ENCODE results near the gene MGAT2.

Gene MGAT2

DNA sequence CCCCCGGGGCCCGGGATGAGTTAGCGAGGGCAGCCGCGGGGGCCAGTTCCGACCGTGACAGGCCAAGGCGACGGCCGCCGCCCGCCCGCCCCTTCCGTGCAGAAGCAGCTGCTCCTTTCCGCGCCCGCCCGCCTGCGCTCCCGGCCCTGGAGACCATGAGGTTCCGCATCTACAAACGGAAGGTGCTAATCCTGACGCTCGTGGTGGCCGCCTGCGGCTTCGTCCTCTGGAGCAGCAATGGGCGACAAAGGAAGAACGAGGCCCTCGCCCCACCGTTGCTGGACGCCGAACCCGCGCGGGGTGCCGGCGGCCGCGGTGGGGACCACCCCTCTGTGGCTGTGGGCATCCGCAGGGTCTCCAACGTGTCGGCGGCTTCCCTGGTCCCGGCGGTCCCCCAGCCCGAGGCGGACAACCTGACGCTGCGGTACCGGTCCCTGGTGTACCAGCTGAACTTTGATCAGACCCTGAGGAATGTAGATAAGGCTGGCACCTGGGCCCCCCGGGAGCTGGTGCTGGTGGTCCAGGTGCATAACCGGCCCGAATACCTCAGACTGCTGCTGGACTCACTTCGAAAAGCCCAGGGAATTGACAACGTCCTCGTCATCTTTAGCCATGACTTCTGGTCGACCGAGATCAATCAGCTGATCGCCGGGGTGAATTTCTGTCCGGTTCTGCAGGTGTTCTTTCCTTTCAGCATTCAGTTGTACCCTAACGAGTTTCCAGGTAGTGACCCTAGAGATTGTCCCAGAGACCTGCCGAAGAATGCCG lies 699 bp downstream of the MGAT2 start:
- DNase-seq (ENCODE audit: low read depth): no peak
- H3K4me3 ChIP-seq (ENCODE audit: control insufficient read depth, low read depth, low read length): peak overlapping the region; percentile 97
- TF ChIP-seq, protein P1, sequence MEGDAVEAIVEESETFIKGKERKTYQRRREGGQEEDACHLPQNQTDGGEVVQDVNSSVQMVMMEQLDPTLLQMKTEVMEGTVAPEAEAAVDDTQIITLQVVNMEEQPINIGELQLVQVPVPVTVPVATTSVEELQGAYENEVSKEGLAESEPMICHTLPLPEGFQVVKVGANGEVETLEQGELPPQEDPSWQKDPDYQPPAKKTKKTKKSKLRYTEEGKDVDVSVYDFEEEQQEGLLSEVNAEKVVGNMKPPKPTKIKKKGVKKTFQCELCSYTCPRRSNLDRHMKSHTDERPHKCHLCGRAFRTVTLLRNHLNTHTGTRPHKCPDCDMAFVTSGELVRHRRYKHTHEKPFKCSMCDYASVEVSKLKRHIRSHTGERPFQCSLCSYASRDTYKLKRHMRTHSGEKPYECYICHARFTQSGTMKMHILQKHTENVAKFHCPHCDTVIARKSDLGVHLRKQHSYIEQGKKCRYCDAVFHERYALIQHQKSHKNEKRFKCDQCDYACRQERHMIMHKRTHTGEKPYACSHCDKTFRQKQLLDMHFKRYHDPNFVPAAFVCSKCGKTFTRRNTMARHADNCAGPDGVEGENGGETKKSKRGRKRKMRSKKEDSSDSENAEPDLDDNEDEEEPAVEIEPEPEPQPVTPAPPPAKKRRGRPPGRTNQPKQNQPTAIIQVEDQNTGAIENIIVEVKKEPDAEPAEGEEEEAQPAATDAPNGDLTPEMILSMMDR (conservative IDR thresholded peaks at IDR 0.05; ENCODE audit: control insufficient read depth, insufficient read depth, low read depth, low read length): no peak

DNA sequence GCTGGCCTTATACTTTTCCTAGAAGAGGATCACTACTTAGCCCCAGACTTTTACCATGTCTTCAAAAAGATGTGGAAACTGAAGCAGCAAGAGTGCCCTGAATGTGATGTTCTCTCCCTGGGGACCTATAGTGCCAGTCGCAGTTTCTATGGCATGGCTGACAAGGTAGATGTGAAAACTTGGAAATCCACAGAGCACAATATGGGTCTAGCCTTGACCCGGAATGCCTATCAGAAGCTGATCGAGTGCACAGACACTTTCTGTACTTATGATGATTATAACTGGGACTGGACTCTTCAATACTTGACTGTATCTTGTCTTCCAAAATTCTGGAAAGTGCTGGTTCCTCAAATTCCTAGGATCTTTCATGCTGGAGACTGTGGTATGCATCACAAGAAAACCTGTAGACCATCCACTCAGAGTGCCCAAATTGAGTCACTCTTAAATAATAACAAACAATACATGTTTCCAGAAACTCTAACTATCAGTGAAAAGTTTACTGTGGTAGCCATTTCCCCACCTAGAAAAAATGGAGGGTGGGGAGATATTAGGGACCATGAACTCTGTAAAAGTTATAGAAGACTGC lies 1.5 kb downstream of the MGAT2 start:
- TF ChIP-seq, protein P1 (conservative IDR thresholded peaks at IDR 0.05; ENCODE audit: control insufficient read depth, insufficient read depth, low read depth, low read length): no peak
- DNase-seq (ENCODE audit: low read depth): no peak
- H3K4me3 ChIP-seq (ENCODE audit: control insufficient read depth, low read depth, low read length): peak overlapping the region; percentile 97

DNA sequence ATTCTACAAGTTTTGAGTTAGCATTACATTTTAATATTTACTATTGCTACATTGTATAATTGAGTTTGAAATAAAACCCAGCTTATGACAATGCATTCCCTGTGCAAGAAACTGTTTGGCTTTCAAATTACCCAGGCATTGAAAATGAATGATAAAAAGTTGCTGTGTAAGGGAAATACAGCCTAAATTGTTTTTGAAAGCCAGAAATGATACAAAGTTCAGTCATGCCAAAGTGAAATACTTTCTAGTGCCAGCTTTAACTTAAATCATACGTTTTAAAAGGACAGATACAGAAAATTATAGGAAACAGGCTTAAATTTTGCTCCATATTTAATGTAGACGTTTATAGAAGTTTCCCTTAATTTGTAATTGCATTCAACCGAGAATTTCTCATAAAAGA lies 2.8 kb downstream of the MGAT2 start:
- H3K4me3 ChIP-seq (ENCODE audit: control insufficient read depth, low read depth, low read length): peak overlapping the region; percentile 97
- TF ChIP-seq, protein P1 (conservative IDR thresholded peaks at IDR 0.05; ENCODE audit: control insufficient read depth, insufficient read depth, low read depth, low read length): no peak
- DNase-seq (ENCODE audit: low read depth): no peak

DNA sequence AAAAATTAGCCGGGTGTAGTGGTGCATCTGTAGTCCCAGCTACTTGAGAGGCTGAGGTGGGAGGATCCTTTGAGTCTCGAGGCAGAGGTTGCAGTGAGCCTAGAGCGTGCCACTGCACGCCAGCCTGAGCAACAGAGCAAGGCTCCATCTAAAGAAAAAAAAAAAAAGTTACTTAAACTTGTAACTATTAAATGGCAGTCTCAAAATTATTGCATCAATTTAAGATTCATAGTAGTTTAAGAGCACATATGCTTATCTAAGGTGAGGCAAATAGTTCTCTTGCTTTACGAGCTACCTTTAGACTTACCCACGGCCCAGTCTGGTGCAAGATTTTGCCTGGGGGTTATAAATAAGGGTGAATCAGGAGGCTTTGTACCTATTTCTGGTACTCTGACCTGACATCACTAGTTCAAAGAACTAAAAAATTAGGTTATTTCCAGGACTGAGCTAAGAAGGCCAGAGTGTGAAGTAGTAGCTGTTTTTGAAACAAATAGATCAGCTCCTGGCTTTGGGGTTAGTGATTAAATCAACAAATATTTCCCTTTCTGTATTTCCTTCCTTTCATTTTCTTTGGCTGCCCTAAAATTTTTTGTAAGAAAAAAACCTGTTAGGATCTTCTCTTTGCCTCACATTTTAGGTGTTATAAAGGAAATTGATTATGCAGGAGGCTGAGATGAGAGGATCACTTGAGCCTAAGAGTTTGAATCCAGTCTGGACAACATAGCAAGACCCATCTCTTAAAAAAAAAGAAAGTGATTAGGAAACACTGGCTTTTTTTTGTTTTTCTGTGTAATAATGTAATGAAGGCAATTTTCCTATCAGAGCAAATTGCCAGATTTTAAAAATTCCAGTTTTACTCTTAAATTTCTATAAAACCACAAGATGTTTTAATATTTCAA lies 3.6 kb downstream of the MGAT2 start:
- DNase-seq (ENCODE audit: low read depth): no peak
- TF ChIP-seq, protein P1 (conservative IDR thresholded peaks at IDR 0.05; ENCODE audit: control insufficient read depth, insufficient read depth, low read depth, low read length): no peak
- no peak overlapping the region for H3K4me3 ChIP-seq (ENCODE audit: control insufficient read depth, low read depth, low read length)

DNA sequence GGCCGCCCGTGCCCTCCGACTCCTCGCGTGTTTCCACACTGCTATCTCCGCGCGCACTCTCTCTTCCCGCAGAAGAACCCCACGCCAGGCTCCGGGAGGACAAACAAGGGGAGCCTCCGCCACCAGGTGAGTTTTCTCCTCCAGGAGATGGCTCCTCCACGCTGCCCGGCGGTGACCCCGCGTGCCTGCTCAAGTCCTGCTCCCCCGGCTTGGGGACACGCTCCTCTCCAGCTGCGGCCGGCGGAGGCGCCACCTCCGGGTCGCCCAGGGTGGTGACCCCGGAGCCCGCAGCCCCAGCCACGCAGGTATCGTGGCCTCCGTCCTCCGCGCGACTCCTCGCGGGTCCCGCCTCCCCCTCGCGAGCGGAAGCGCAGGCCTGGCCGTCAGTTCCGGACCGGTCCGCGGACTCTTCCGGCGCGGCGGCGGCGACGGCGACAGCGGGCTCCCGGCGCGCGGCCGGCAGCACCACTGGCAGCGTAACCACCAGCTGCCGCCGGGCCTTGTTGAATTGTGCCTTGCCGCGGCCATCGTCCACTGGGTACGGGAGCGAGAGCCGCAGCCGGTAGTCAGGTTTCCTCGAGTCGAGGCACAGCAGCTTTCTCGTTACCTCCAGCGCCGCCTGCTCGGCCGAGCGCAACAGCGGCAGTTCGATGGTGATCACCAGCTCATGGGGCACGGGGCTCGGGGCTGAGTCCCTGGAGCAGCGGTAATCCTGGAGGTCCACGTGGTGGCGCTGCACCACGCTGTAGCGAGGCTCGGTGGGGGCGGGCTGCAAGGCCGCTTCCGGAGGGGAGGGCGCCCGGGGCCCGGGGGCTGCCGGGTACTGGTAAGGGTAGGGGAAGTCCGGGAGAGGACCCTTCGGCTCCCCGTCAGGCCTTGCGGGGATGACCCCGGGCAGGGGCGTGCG lies 13.3 kb downstream of the MGAT2 start:
- peak overlapping the region; percentile 92 for H3K4me3 ChIP-seq (ENCODE audit: control insufficient read depth, low read depth, low read length)
- peak; percentile 94 for DNase-seq (ENCODE audit: low read depth)
- TF ChIP-seq, protein P1 (conservative IDR thresholded peaks at IDR 0.05; ENCODE audit: control insufficient read depth, insufficient read depth, low read depth, low read length): peak; percentile 54
